Activated gamma-delta T cell (primary cell): Measurements from ENCODE around the gene SUMO3.
"Not testable (repeated sequence)": the region's sequence is repeated elsewhere in the genome, so short reads cannot be mapped to it uniquely, and the experiment has no call there.

Experiments used
- DNase-seq: peaks from one replicate; lab custom pipeline; 2025; lab: John Stamatoyannopoulos, UW

The SUMO3 gene

GRCh38 chr21:44846485-44847260 is 28.8 kb upstream of the SUMO3 start:
- DNase-seq: no peak

- DNase-seq: no peak
Observed at GRCh38 chr21:44846224-44846484, 28.3 kb upstream of the SUMO3 start.

- peak; percentile 35 for DNase-seq
Observed at GRCh38 chr21:44845418-44846223, 27.8 kb upstream of the SUMO3 start.

- DNase-seq: no peak
Observed at GRCh38 chr21:44844256-44844655, 26.4 kb upstream of the SUMO3 start.

GRCh38 chr21:44842721-44843445 is 25.0 kb upstream of the SUMO3 start:
- DNase-seq: no peak

- DNase-seq: no peak
Observed at GRCh38 chr21:44842087-44842486, 24.2 kb upstream of the SUMO3 start.

GRCh38 chr21:44840771-44841170 is 22.9 kb upstream of the SUMO3 start:
- DNase-seq: no peak

- DNase-seq: no peak
Observed at GRCh38 chr21:44838951-44839350, 21.1 kb upstream of the SUMO3 start.

- no peak for DNase-seq
Observed at GRCh38 chr21:44838039-44838895, 20.4 kb upstream of the SUMO3 start.

GRCh38 chr21:44837537-44837936 is 19.7 kb upstream of the SUMO3 start:
- DNase-seq: no peak

GRCh38 chr21:44836666-44837471 is 19.0 kb upstream of the SUMO3 start:
- DNase-seq: no peak

- no peak for DNase-seq
Observed at GRCh38 chr21:44836349-44836665, 18.4 kb upstream of the SUMO3 start.

GRCh38 chr21:44835647-44835973 is 17.7 kb upstream of the SUMO3 start:
- DNase-seq: no peak

GRCh38 chr21:44834951-44835646 is 17.2 kb upstream of the SUMO3 start:
- DNase-seq: no peak

GRCh38 chr21:44834231-44834950 is 16.5 kb upstream of the SUMO3 start:
- DNase-seq: no peak

GRCh38 chr21:44833663-44834062 is 15.8 kb upstream of the SUMO3 start:
- DNase-seq: no peak

- DNase-seq: not testable (repeated sequence)
Observed at GRCh38 chr21:44832516-44833255, 14.8 kb upstream of the SUMO3 start.

- no peak for DNase-seq
Observed at GRCh38 chr21:44831227-44831860, 13.5 kb upstream of the SUMO3 start.
